Measurements from ENCODE around the gene DGLUCY.

DNA sequence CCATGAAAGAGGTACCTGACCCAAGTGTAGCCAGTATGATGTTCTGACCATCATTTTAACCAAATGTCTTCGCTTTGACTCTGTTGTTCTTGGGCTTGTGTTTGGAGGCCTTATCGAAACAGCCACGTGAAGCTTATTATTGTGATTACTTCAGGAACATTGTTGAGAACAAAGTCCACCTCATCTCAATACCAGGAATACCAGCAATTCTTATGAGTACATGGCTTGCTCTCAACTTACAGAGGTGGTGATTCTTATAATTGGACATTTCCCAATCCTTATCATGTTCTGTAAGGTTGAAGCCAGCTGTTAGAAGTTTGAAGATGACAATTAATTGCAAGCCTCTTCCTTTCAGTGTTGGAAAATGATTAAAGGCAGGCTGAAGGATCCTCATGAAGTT, 31.6 kb upstream of the DGLUCY start:
- TF ChIP-seq, protein P1, sequence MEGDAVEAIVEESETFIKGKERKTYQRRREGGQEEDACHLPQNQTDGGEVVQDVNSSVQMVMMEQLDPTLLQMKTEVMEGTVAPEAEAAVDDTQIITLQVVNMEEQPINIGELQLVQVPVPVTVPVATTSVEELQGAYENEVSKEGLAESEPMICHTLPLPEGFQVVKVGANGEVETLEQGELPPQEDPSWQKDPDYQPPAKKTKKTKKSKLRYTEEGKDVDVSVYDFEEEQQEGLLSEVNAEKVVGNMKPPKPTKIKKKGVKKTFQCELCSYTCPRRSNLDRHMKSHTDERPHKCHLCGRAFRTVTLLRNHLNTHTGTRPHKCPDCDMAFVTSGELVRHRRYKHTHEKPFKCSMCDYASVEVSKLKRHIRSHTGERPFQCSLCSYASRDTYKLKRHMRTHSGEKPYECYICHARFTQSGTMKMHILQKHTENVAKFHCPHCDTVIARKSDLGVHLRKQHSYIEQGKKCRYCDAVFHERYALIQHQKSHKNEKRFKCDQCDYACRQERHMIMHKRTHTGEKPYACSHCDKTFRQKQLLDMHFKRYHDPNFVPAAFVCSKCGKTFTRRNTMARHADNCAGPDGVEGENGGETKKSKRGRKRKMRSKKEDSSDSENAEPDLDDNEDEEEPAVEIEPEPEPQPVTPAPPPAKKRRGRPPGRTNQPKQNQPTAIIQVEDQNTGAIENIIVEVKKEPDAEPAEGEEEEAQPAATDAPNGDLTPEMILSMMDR (conservative IDR thresholded peaks at IDR 0.05; ENCODE audit: low read length) = no peak
- TF ChIP-seq EZH2phosphoT487 (IDR thresholded peaks at IDR 0.05; ENCODE audit: borderline replicate concordance) = no peak
